WTC11 (cell line): Measurements from ENCODE around the gene AFF3.

Source experiments
- ARID4B ChIP-seq: sonication (generic); formaldehyde crosslinking; IDR thresholded peaks from 2 replicates; pipeline ENCODE4 v1.8.0; 2023; ENCODE audit warnings: missing genetic modification reagents, mild to moderate bottlenecking, borderline replicate concordance
- CDX4 ChIP-seq: fragments of 250-450 bp; sonication (Bioruptor Pico); IDR thresholded peaks from 2 replicates; pipeline ENCODE4 v1.9.0; 2021; ENCODE audit warnings: moderate library complexity, mild to moderate bottlenecking, inconsistent platforms, borderline replicate concordance
- CTCF ChIP-seq: fragments of 200-600 bp; IDR thresholded peaks from 2 replicates; pipeline ENCODE4 v1.8.0; 2022; ENCODE audit warnings: antibody characterized with exemption
- JAZF1 ChIP-seq: fragments of 250-450 bp; sonication (Bioruptor Pico); IDR thresholded peaks from 2 replicates; pipeline ENCODE4 v1.9.0; 2021; ENCODE audit warnings: moderate library complexity, mild to moderate bottlenecking, inconsistent platforms
- NFYB ChIP-seq: sonication (generic); formaldehyde crosslinking; conservative IDR thresholded peaks from 2 replicates; pipeline ENCODE4 v1.8.0; 2022; ENCODE audit warnings: low read depth, missing genetic modification reagents
- NR1H2 ChIP-seq: sonication (generic); formaldehyde crosslinking; IDR thresholded peaks from 2 replicates; pipeline ENCODE4 v1.9.0; 2021; ENCODE audit warnings: mild to moderate bottlenecking, moderate library complexity, missing genetic modification reagents
- NR2C2 ChIP-seq: sonication (generic); formaldehyde crosslinking; IDR thresholded peaks from 2 replicates; pipeline ENCODE4 v1.8.0; 2022; ENCODE audit warnings: mild to moderate bottlenecking, missing genetic modification reagents
- TEAD4 ChIP-seq: sonication (generic); formaldehyde crosslinking; IDR thresholded peaks from 2 replicates; pipeline ENCODE4 v1.8.0; 2022; ENCODE audit warnings: mild to moderate bottlenecking, missing genetic modification reagents
- USF2 ChIP-seq: sonication (generic); formaldehyde crosslinking; IDR thresholded peaks from 2 replicates; pipeline ENCODE4 v1.8.1; 2023; ENCODE audit warnings: mild to moderate bottlenecking, missing genetic modification reagents, moderate library complexity
- ZNF512 ChIP-seq: sonication (generic); formaldehyde crosslinking; IDR thresholded peaks from 2 replicates; pipeline ENCODE4 v1.8.1; 2022; ENCODE audit warnings: missing genetic modification reagents, borderline replicate concordance
- TF ChIP-seq, protein P1 (sequence below): sonication (generic); formaldehyde crosslinking; IDR thresholded peaks from 2 replicates; pipeline ENCODE4 v1.8.1; 2022; ENCODE audit warnings: low read depth, missing genetic modification reagents, borderline replicate concordance
- TF ChIP-seq, protein P2 (sequence below): sonication (generic); formaldehyde crosslinking; IDR thresholded peaks from 2 replicates; pipeline ENCODE4 v1.8.1; 2022; ENCODE audit warnings: mild to moderate bottlenecking, missing genetic modification reagents, moderate library complexity, borderline replicate concordance
- TF ChIP-seq, protein P3 (sequence below): sonication (generic); formaldehyde crosslinking; IDR thresholded peaks from 2 replicates; pipeline ENCODE4 v1.8.0; 2023; ENCODE audit warnings: missing genetic modification reagents
- TF ChIP-seq, protein P4 (sequence below): sonication (generic); formaldehyde crosslinking; IDR thresholded peaks from 2 replicates; pipeline ENCODE4 v1.8.0; 2022; ENCODE audit warnings: mild to moderate bottlenecking, missing genetic modification reagents

- TF ChIP-seq NFYB (CRISPR knock-in tag) (no peak), JAZF1 (CRISPR knock-in tag) (no peak), NR1H2 (CRISPR knock-in tag) (no peak), USF2 (CRISPR knock-in tag) (no peak), TEAD4 (CRISPR knock-in tag) (no peak), CTCF (no peak), ZNF512 (CRISPR knock-in tag) (no peak), NR2C2 (CRISPR knock-in tag) (no peak), ARID4B (CRISPR knock-in tag) (no peak), CDX4 (no peak)
- TF ChIP-seq, protein P1, sequence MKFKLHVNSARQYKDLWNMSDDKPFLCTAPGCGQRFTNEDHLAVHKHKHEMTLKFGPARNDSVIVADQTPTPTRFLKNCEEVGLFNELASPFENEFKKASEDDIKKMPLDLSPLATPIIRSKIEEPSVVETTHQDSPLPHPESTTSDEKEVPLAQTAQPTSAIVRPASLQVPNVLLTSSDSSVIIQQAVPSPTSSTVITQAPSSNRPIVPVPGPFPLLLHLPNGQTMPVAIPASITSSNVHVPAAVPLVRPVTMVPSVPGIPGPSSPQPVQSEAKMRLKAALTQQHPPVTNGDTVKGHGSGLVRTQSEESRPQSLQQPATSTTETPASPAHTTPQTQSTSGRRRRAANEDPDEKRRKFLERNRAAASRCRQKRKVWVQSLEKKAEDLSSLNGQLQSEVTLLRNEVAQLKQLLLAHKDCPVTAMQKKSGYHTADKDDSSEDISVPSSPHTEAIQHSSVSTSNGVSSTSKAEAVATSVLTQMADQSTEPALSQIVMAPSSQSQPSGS (CRISPR knock-in tag), result no peak
- TF ChIP-seq, protein P2, sequence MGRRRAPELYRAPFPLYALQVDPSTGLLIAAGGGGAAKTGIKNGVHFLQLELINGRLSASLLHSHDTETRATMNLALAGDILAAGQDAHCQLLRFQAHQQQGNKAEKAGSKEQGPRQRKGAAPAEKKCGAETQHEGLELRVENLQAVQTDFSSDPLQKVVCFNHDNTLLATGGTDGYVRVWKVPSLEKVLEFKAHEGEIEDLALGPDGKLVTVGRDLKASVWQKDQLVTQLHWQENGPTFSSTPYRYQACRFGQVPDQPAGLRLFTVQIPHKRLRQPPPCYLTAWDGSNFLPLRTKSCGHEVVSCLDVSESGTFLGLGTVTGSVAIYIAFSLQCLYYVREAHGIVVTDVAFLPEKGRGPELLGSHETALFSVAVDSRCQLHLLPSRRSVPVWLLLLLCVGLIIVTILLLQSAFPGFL, result no peak
- TF ChIP-seq, protein P3, sequence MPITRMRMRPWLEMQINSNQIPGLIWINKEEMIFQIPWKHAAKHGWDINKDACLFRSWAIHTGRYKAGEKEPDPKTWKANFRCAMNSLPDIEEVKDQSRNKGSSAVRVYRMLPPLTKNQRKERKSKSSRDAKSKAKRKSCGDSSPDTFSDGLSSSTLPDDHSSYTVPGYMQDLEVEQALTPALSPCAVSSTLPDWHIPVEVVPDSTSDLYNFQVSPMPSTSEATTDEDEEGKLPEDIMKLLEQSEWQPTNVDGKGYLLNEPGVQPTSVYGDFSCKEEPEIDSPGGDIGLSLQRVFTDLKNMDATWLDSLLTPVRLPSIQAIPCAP (CRISPR knock-in tag), result no peak
- TF ChIP-seq, protein P4, sequence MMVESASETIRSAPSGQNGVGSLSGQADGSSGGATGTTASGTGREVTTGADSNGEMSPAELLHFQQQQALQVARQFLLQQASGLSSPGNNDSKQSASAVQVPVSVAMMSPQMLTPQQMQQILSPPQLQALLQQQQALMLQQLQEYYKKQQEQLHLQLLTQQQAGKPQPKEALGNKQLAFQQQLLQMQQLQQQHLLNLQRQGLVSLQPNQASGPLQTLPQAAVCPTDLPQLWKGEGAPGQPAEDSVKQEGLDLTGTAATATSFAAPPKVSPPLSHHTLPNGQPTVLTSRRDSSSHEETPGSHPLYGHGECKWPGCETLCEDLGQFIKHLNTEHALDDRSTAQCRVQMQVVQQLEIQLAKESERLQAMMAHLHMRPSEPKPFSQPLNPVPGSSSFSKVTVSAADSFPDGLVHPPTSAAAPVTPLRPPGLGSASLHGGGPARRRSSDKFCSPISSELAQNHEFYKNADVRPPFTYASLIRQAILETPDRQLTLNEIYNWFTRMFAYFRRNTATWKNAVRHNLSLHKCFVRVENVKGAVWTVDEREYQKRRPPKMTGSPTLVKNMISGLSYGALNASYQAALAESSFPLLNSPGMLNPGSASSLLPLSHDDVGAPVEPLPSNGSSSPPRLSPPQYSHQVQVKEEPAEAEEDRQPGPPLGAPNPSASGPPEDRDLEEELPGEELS (CRISPR knock-in tag), result no peak
Measured at GRCh38 chr2:99852956-99853355, 289.4 kb downstream of the AFF3 start.
